ENCODE results near the gene PISD. TPM values are rescaled to one million over a fixed set of nuclear protein-coding genes. Genes with fewer than 3 reads are reported as not detected.
A peak's percentile ranks its signal among the peaks of the same experiment; 100 is the strongest.
"Not testable (repeated sequence)": the region's sequence is repeated elsewhere in the genome, so short reads cannot be mapped to it uniquely, and the experiment has no call there.

Gene PISD
- total RNA-seq, 1 donor from 2014 or later, result 44.9 TPM

GRCh38 chr22:31678748-31679147 lies 16.7 kb upstream of the PISD start:
- intact Hi-C loops (cut with micrococcal nuclease), result loop anchor here (5.0 kb wide), 1 partner anchor 74 kb away; the partner anchor contains the start of genes DEPDC5 and PRR14L
- Mint-ChIP-seq H3K4me1 (ENCODE audit: low read depth) (peaks cover 11% of the 10 kb centered on the region), H3K36me3 (ENCODE audit: low read depth) (peaks cover 22% of the 10 kb centered on the region), H3K27ac (no peak overlapping the region), H3K9me3 (no peaks in the 10 kb centered on the region), H3K4me3 (ENCODE audit: low read depth) (no peak overlapping the region), H3K27me3 (ENCODE audit: low read depth) (no peaks in the 10 kb centered on the region)
- no peak for DNase-seq (ENCODE audit: low spot score)

- Mint-ChIP-seq H3K27ac (peak overlapping the region; percentile 88), H3K36me3 (ENCODE audit: low read depth) (peaks cover 3% of the 10 kb centered on the region), H3K27me3 (ENCODE audit: low read depth) (no peaks in the 10 kb centered on the region), H3K4me1 (ENCODE audit: low read depth) (peaks cover 11% of the 10 kb centered on the region), H3K9me3 (no peaks in the 10 kb centered on the region), H3K4me3 (ENCODE audit: low read depth) (peak overlapping the region; percentile 87)
- peak; percentile 90 for DNase-seq (ENCODE audit: low spot score)
- intact Hi-C loops (cut with micrococcal nuclease), result loop anchor here (5.0 kb wide), 1 partner anchor 76 kb away; the partner anchor contains the start of genes DEPDC5 and PRR14L
Observed at GRCh38 chr22:31676700-31677099, 14.7 kb upstream of the PISD start.

- intact Hi-C loops (cut with micrococcal nuclease); H3K27ac Mint-ChIP-seq; H3K9me3 Mint-ChIP-seq; DNase-seq (ENCODE audit: low spot score); H3K36me3 Mint-ChIP-seq (ENCODE audit: low read depth); H3K4me3 Mint-ChIP-seq (ENCODE audit: low read depth); H3K27me3 Mint-ChIP-seq (ENCODE audit: low read depth): not testable (repeated sequence)
- H3K4me1 Mint-ChIP-seq (ENCODE audit: low read depth), result peaks cover 11% of the 10 kb centered on the region
Observed at GRCh38 chr22:31674219-31674618, 12.2 kb upstream of the PISD start.

GRCh38 chr22:31668849-31669248 lies 6.8 kb upstream of the PISD start:
- H3K4me3 Mint-ChIP-seq (ENCODE audit: low read depth); H3K36me3 Mint-ChIP-seq (ENCODE audit: low read depth); H3K27ac Mint-ChIP-seq; H3K9me3 Mint-ChIP-seq; H3K4me1 Mint-ChIP-seq (ENCODE audit: low read depth); DNase-seq (ENCODE audit: low spot score); H3K27me3 Mint-ChIP-seq (ENCODE audit: low read depth): not testable (repeated sequence)
- intact Hi-C loops (cut with micrococcal nuclease), result loop anchor here (10.0 kb wide), 1 partner anchor 156 kb away; no protein-coding TSS in a partner anchor

- Mint-ChIP-seq H3K9me3 (no peaks in the 10 kb centered on the region), H3K4me3 (ENCODE audit: low read depth) (peak overlapping the region; percentile 95), H3K36me3 (ENCODE audit: low read depth) (no peaks in the 10 kb centered on the region), H3K27ac (peak overlapping the region; percentile 94), H3K4me1 (ENCODE audit: low read depth) (peaks cover 21% of the 10 kb centered on the region), H3K27me3 (ENCODE audit: low read depth) (no peaks in the 10 kb centered on the region)
- intact Hi-C loops (cut with micrococcal nuclease), result loop anchor here (1.0 to 10.0 kb wide), 3 partner anchors 90 to 282 kb away; partner anchors contain the start of genes DEPDC5, PRR14L and YWHAH
- no peak for DNase-seq (ENCODE audit: low spot score)
Observed at GRCh38 chr22:31662668-31663037, 638 bp upstream of the PISD start.

GRCh38 chr22:31660860-31661341 lies 1.1 kb downstream of the PISD start:
- intact Hi-C loops (cut with micrococcal nuclease), result loop anchor here (5.0 to 10.0 kb wide), 2 partner anchors 91 to 164 kb away; partner anchors contain the start of genes DEPDC5 and PRR14L

GRCh38 chr22:31659246-31659645 lies 2.8 kb downstream of the PISD start:
- Mint-ChIP-seq H3K9me3 (no peaks in the 10 kb centered on the region), H3K27ac (no peak overlapping the region), H3K4me1 (ENCODE audit: low read depth) (peaks cover 18% of the 10 kb centered on the region), H3K27me3 (ENCODE audit: low read depth) (no peaks in the 10 kb centered on the region), H3K4me3 (ENCODE audit: low read depth) (no peak overlapping the region), H3K36me3 (ENCODE audit: low read depth) (peaks cover 3% of the 10 kb centered on the region)
- DNase-seq (ENCODE audit: low spot score), result no peak
- intact Hi-C loops (cut with micrococcal nuclease), result no loop called here

More at GRCh38 chr22:31660860-31661341, 1.1 kb downstream of the PISD start:
- DNase-seq (ENCODE audit: low spot score); H3K9me3 Mint-ChIP-seq; H3K36me3 Mint-ChIP-seq (ENCODE audit: low read depth); H3K27me3 Mint-ChIP-seq (ENCODE audit: low read depth): not testable (repeated sequence)
- H3K4me1 Mint-ChIP-seq (ENCODE audit: low read depth), result peaks cover 21% of the 10 kb centered on the region
- H3K27ac Mint-ChIP-seq, result peak overlapping the region; percentile 94
- peak overlapping the region; percentile 95 for H3K4me3 Mint-ChIP-seq (ENCODE audit: low read depth)

GRCh38 chr22:31654408-31654807 lies 7.6 kb downstream of the PISD start:
- no peak for DNase-seq (ENCODE audit: low spot score)
- peaks cover 13% of the 10 kb centered on the region for H3K4me1 Mint-ChIP-seq (ENCODE audit: low read depth)
- peak overlapping the region; percentile 13 for H3K27ac Mint-ChIP-seq
- intact Hi-C loops (cut with micrococcal nuclease), result no loop called here
- no peak overlapping the region for H3K4me3 Mint-ChIP-seq (ENCODE audit: low read depth)
- no peaks in the 10 kb centered on the region for H3K9me3 Mint-ChIP-seq
- H3K27me3 Mint-ChIP-seq (ENCODE audit: low read depth), result no peaks in the 10 kb centered on the region
- peaks cover 9% of the 10 kb centered on the region for H3K36me3 Mint-ChIP-seq (ENCODE audit: low read depth)

GRCh38 chr22:31653944-31654343 lies 8.1 kb downstream of the PISD start:
- peaks cover 13% of the 10 kb centered on the region for H3K36me3 Mint-ChIP-seq (ENCODE audit: low read depth)
- no peaks in the 10 kb centered on the region for H3K9me3 Mint-ChIP-seq
- H3K27me3 Mint-ChIP-seq (ENCODE audit: low read depth), result no peaks in the 10 kb centered on the region
- intact Hi-C loops (cut with micrococcal nuclease), result no loop called here
- no peak overlapping the region for H3K4me3 Mint-ChIP-seq (ENCODE audit: low read depth)
- no peak for DNase-seq (ENCODE audit: low spot score)
- H3K27ac Mint-ChIP-seq, result peak overlapping the region; percentile 13
- peaks cover 13% of the 10 kb centered on the region for H3K4me1 Mint-ChIP-seq (ENCODE audit: low read depth)

GRCh38 chr22:31652911-31653684 lies 8.9 kb downstream of the PISD start:
- intact Hi-C loops (cut with micrococcal nuclease), result no loop called here
- H3K36me3 Mint-ChIP-seq (ENCODE audit: low read depth), result peaks cover 19% of the 10 kb centered on the region
- H3K4me3 Mint-ChIP-seq (ENCODE audit: low read depth), result no peak overlapping the region
- H3K4me1 Mint-ChIP-seq (ENCODE audit: low read depth), result peaks cover 13% of the 10 kb centered on the region
- no peak overlapping the region for H3K27ac Mint-ChIP-seq
- no peaks in the 10 kb centered on the region for H3K9me3 Mint-ChIP-seq
- no peaks in the 10 kb centered on the region for H3K27me3 Mint-ChIP-seq (ENCODE audit: low read depth)
- no peak for DNase-seq (ENCODE audit: low spot score)

GRCh38 chr22:31652088-31652487 lies 9.9 kb downstream of the PISD start:
- Mint-ChIP-seq H3K4me1 (ENCODE audit: low read depth) (peaks cover 18% of the 10 kb centered on the region), H3K4me3 (ENCODE audit: low read depth) (no peak overlapping the region), H3K9me3 (no peaks in the 10 kb centered on the region), H3K36me3 (ENCODE audit: low read depth) (peaks cover 29% of the 10 kb centered on the region), H3K27me3 (ENCODE audit: low read depth) (no peaks in the 10 kb centered on the region), H3K27ac (no peak overlapping the region)
- intact Hi-C loops (cut with micrococcal nuclease), result no loop called here
- DNase-seq (ENCODE audit: low spot score), result no peak

- Mint-ChIP-seq H3K27ac (peak overlapping the region; percentile 3), H3K36me3 (ENCODE audit: low read depth) (peaks cover 32% of the 10 kb centered on the region), H3K4me1 (ENCODE audit: low read depth) (peaks cover 22% of the 10 kb centered on the region), H3K27me3 (ENCODE audit: low read depth) (no peaks in the 10 kb centered on the region), H3K4me3 (ENCODE audit: low read depth) (no peak overlapping the region), H3K9me3 (no peaks in the 10 kb centered on the region)
- DNase-seq (ENCODE audit: low spot score), result no peak
- intact Hi-C loops (cut with micrococcal nuclease), result no loop called here
Observed at GRCh38 chr22:31651664-31652063, 10.4 kb downstream of the PISD start.

- Mint-ChIP-seq H3K4me3 (ENCODE audit: low read depth) (no peak overlapping the region), H3K9me3 (no peaks in the 10 kb centered on the region), H3K36me3 (ENCODE audit: low read depth) (peaks cover 38% of the 10 kb centered on the region), H3K4me1 (ENCODE audit: low read depth) (peaks cover 30% of the 10 kb centered on the region), H3K27me3 (ENCODE audit: low read depth) (no peaks in the 10 kb centered on the region), H3K27ac (no peak overlapping the region)
- no peak for DNase-seq (ENCODE audit: low spot score)
- intact Hi-C loops (cut with micrococcal nuclease), result no loop called here
Observed at GRCh38 chr22:31650391-31650790, 11.6 kb downstream of the PISD start.

All from activated T-helper 2 cell treated with anti-CD3 and anti-CD28 coated beads, Interferon-gamma antibody, Interleukin-2, Interleukin-4, amounts not matched to agents 10 μg/mL and 5 μg/mL and 100 μg/mL, durations not matched to agents 14 hours and 24 hours and 36 hours (primary cell).